ENCODE measurements around the gene GNAQ.
"Not testable (repeated sequence)": the region's sequence is repeated elsewhere in the genome, so short reads cannot be mapped to it uniquely, and the experiment has no call there.

Gene GNAQ

GRCh38 chr9:77883133-77883532 lies 148.5 kb downstream of the GNAQ start:
- no peak for TF ChIP-seq CTCF (IDR thresholded peaks at IDR 0.05; ENCODE audit: low read depth, low read length, missing control alignments)
- DNase-seq (ENCODE audit: extremely low read depth, low read depth): no peak
- no peak overlapping the region for H3K4me3 ChIP-seq (replicated peaks; ENCODE audit: low read depth, low read length)

GRCh38 chr9:77882294-77882693 lies 149.3 kb downstream of the GNAQ start:
- DNase-seq (ENCODE audit: extremely low read depth, low read depth): no peak
- no peak for TF ChIP-seq CTCF (IDR thresholded peaks at IDR 0.05; ENCODE audit: low read depth, low read length, missing control alignments)
- no peak overlapping the region for H3K4me3 ChIP-seq (replicated peaks; ENCODE audit: low read depth, low read length)

GRCh38 chr9:77881634-77882033 lies 150.0 kb downstream of the GNAQ start:
- not testable (repeated sequence) for H3K4me3 ChIP-seq (replicated peaks; ENCODE audit: low read depth, low read length); DNase-seq (ENCODE audit: extremely low read depth, low read depth)

GRCh38 chr9:77881111-77881510 lies 150.5 kb downstream of the GNAQ start:
- no peak overlapping the region for H3K4me3 ChIP-seq (replicated peaks; ENCODE audit: low read depth, low read length)
- no peak for DNase-seq (ENCODE audit: extremely low read depth, low read depth)
- no peak for TF ChIP-seq CTCF (IDR thresholded peaks at IDR 0.05; ENCODE audit: low read depth, low read length, missing control alignments)

- no peak for DNase-seq (ENCODE audit: extremely low read depth, low read depth)
- no peak for TF ChIP-seq CTCF (IDR thresholded peaks at IDR 0.05; ENCODE audit: low read depth, low read length, missing control alignments)
- no peak overlapping the region for H3K4me3 ChIP-seq (replicated peaks; ENCODE audit: low read depth, low read length)
Observed at GRCh38 chr9:77879437-77879943, 152.1 kb downstream of the GNAQ start.

- DNase-seq (ENCODE audit: extremely low read depth, low read depth); H3K4me3 ChIP-seq (replicated peaks; ENCODE audit: low read depth, low read length): not testable (repeated sequence)
Observed at GRCh38 chr9:77878793-77879192, 152.8 kb downstream of the GNAQ start.

GRCh38 chr9:77877976-77878375 lies 153.6 kb downstream of the GNAQ start:
- DNase-seq (ENCODE audit: extremely low read depth, low read depth): no peak
- no peak overlapping the region for H3K4me3 ChIP-seq (replicated peaks; ENCODE audit: low read depth, low read length)
- TF ChIP-seq CTCF (IDR thresholded peaks at IDR 0.05; ENCODE audit: low read depth, low read length, missing control alignments): no peak

GRCh38 chr9:77876590-77876989 lies 155.0 kb downstream of the GNAQ start:
- TF ChIP-seq CTCF (IDR thresholded peaks at IDR 0.05; ENCODE audit: low read depth, low read length, missing control alignments): no peak
- DNase-seq (ENCODE audit: extremely low read depth, low read depth): no peak
- no peak overlapping the region for H3K4me3 ChIP-seq (replicated peaks; ENCODE audit: low read depth, low read length)
